Heart left ventricle (tissue), 13 donors: ENCODE results near the gene CNKSR3.

Experiments
- CTCF ChIP-seq, 12 donors: fragments of 200-600 bp; sonication (generic) in 4 of 12; IDR thresholded peaks; one replicate each; pipeline versions ENCODE4 v1.5.0 to v1.8.0; 2018 to 2022; ENCODE audit warnings: antibody characterized with exemption in 12 of 12, mild to moderate bottlenecking in 5 of 12
- POLR2A ChIP-seq, 2 donors: fragments of 450-650 bp; IDR thresholded peaks; one replicate each; pipeline ENCODE4 v1.6.1; 2017; ENCODE audit warnings: antibody characterized with exemption in 2 of 2, mild to moderate bottlenecking in 2 of 2, moderate library complexity in 2 of 2
- donor health status: ischemic (EF 13 %, LVEDD 7.1; RV severe dilation, severe dysfunction).
- donor health status: DM: no; HTN: yes; CAD: no.
- donor health status: DM: no; HTN: no; CAD: no.
- donor health status: ischemic (EF 25% LVEDD 6.9; RV normal size, moderate dysfunction).
- donor health status: ischemic (EF 25% LVEDD 5.7; RV mildly dilated, moderate dysfunction).
- donor health status: ischemic (EF 35%, LVEDD 5.7; RV mildly dilated, moderate dysfunction).
- donor health status: nonischemic (EF 11% LVEDD 7.7; RV severe dilation, severe dysfunction).
- donor health status: DM: yes; HTN: yes; CAD: no.
- donor health status: PGD.
- donor health status: ischemic (EF 29% LVEDD 5.4; RV normal size, mild dysfunction).
- donor health status: nonischemic (EF 23%, LVEDD 6.1; RV moderate dilation, normal function).

- TF ChIP-seq CTCF (IDR thresholded peaks at IDR 0.05) (no peak), POLR2A (IDR thresholded peaks at IDR 0.05) (no peak)
Observed at GRCh38 chr6:154381548-154381947, 128.9 kb downstream of the CNKSR3 start.
